Aorta (tissue), 5 donors: ENCODE measurements around the gene GAREM1. TPM values are rescaled to one million over a fixed set of nuclear protein-coding genes. Genes with fewer than 3 reads are reported as not detected.
A peak's percentile ranks its signal among the peaks of the same experiment; 100 is the strongest.
"Not testable (repeated sequence)": the region's sequence is repeated elsewhere in the genome, so short reads cannot be mapped to it uniquely, and the experiment has no call there.

Experiments
- ATAC-seq: fragments of 200-7000 bp; cut with Tn5 transposase; one replicate; pipeline ENCODE4 v1.9.1; 2022; ENCODE audit warnings: moderate library complexity; ENCODE audit not compliant: low FRiP score
- DNase-seq, 2 donors: peaks; one replicate each; pipeline ENCODE4 v3.0.0-alpha.2; 2020
- H3K27ac ChIP-seq, 2 donors: one replicate each; pipeline ENCODE4 v1.5.1; 2013; ENCODE audit warnings: low read length in 2 of 2, mild to moderate bottlenecking in 2 of 2, moderate library complexity in 2 of 2, control low read depth in 1 of 2, inconsistent platforms in 1 of 2, low read depth in 1 of 2
- H3K27me3 ChIP-seq, 2 donors: one replicate each; pipeline ENCODE4 v1.6.1; 2013; ENCODE audit warnings: control low read depth in 1 of 2, low read length in 1 of 2, mild to moderate bottlenecking in 1 of 2, moderate library complexity in 1 of 2; ENCODE audit not compliant: insufficient read depth in 2 of 2, control insufficient read depth in 1 of 2
- H3K36me3 ChIP-seq, 2 donors: one replicate each; pipeline ENCODE4 v1.6.1; 2013; ENCODE audit warnings: control low read depth in 1 of 2, low read length in 1 of 2, mild to moderate bottlenecking in 1 of 2; ENCODE audit not compliant: insufficient read depth in 2 of 2, control insufficient read depth in 1 of 2
- H3K4me1 ChIP-seq, 2 donors: one replicate each; pipeline ENCODE4 v1.6.1; 2013; ENCODE audit warnings: low read length in 2 of 2, control low read depth in 1 of 2, mild to moderate bottlenecking in 1 of 2, moderate library complexity in 1 of 2; ENCODE audit not compliant: insufficient read depth in 2 of 2, control insufficient read depth in 1 of 2
- H3K4me3 ChIP-seq, 2 donors: one replicate each; pipeline ENCODE4 v1.5.1; 2013; ENCODE audit warnings: low read length in 2 of 2, control low read depth in 1 of 2, mild to moderate bottlenecking in 1 of 2
- H3K9me3 ChIP-seq: one replicate; pipeline ENCODE4 v1.6.1; 2013; ENCODE audit warnings: mild to moderate bottlenecking, low read length; ENCODE audit not compliant: control insufficient read depth
- WGBS, 2 donors: extraction: QIAGEN DNeasy Blood & Tissue Kit; methylation state at CpG; one replicate each; pipeline ENCODE4 v1.1.7; 2013; 5-methylcytosine and 5-hydroxymethylcytosine counted together
- intact Hi-C, 2 donors: fragments of 100-400 bp; cut with DNase I; formaldehyde crosslinking; loops; one replicate each; pipeline versions ENCODE4 v1.14.2 to v1.15.0; 2022
- long read RNA-seq, 2 donors: library from polyadenylated mRNA; unstranded; transcript quantifications; one replicate each; pipeline ENCODE4 v2.0.0, GENCODE V29; 2020 to 2021
- polyA plus RNA-seq, 2 donors: library from polyadenylated mRNA; stranded (reverse); fragments of 200-250 nt; gene quantifications; one replicate each; pipeline ENCODE4 v1.2.3, GENCODE V29; 2013
- total RNA-seq, 2 donors: library from RNA; stranded (reverse); fragmentation: NEBNext Ultra II Directional; extraction: Animal tissue kit (Norgen Biotek cat#: 25700); gene quantifications; one replicate each; pipeline ENCODE4 v1.2.1, GENCODE V29; 2021
- donor health status: healthy with polysubstance abuse.
- donor health status: Bipolar disorder and iron deficiency.
- donor health status: DM: no; HTN: no; CAD: no.
- donor health status: DM: no; HTN: no; CAD: no.
- donor health status: DM: yes; HTN: yes; CAD: no.

GAREM1 gene
- total RNA-seq: 10 to 100 TPM; 10.7 to 24.0 TPM
- 1 to 10 TPM; 2.4 to 3.3 TPM for polyA plus RNA-seq
- long read RNA-seq, donor 1, partial matches to known transcripts: 25 of 59 reads
- long read RNA-seq, donor 1, other reads (novel, unspliced or antisense): 34 of 59 reads
- long read RNA-seq, donor 2, full-length matches to known transcripts: 2 of 12 reads
- long read RNA-seq, donor 2, partial matches to known transcripts: 0 of 12 reads
- long read RNA-seq, donor 2, other reads (novel, unspliced or antisense): 10 of 12 reads

GRCh38 chr18:32470714-32471633 is at the start of gene GAREM1:
Gene GAREM1, minus strand, starts transcription at chr18:32470882. Its CDS starts 454 bp downstream, at chr18:32470428.
- no peaks in the 10 kb centered on the region for H3K36me3 ChIP-seq
- H3K4me3 ChIP-seq: peak within 1 kb of the TSS; percentile 93 to 100
- peaks cover 0 to 7% of the 10 kb centered on the region in 2 donors for H3K4me1 ChIP-seq
- WGBS, 2 donors: 1% methylated on average over 52 to 82 of the region's 82 CpGs
- peak; percentile 96 for ATAC-seq
- no peaks in the 10 kb centered on the region for H3K9me3 ChIP-seq
- peak within 1 kb of the TSS; percentile 87 to 88 for H3K27ac ChIP-seq
- peak; percentile 97 for DNase-seq
- intact Hi-C loops: loop anchor here (1.0 to 10.0 kb wide), 7 partner anchors 76 to 379 kb away; partner anchors contain the start of gene RNF138 (in 2 of the 2)
- no peaks in the 10 kb centered on the region for H3K27me3 ChIP-seq

GRCh38 chr18:32511147-32511546 is 40.5 kb upstream of the GAREM1 start:
- Histone ChIP-seq H3K4me1 (no peaks in the 10 kb centered on the region), H3K27ac (no peak overlapping the region), H3K4me3 (no peak overlapping the region), H3K36me3 (no peaks in the 10 kb centered on the region), H3K9me3 (no peaks in the 10 kb centered on the region), H3K27me3 (no peaks in the 10 kb centered on the region)
- intact Hi-C loops: no loop called here
- ATAC-seq (no peak), DNase-seq (no peak)
- 86 to 93% methylated on average over 7 of the region's 7 CpGs for WGBS, 2 donors

- Histone ChIP-seq H3K4me1 (no peaks in the 10 kb centered on the region), H3K27ac (no peak overlapping the region), H3K36me3 (no peaks in the 10 kb centered on the region), H3K9me3 (no peaks in the 10 kb centered on the region), H3K27me3 (no peaks in the 10 kb centered on the region), H3K4me3 (no peak overlapping the region)
- no peak for ATAC-seq
- intact Hi-C loops: no loop called here
- no peak for DNase-seq
- 82 to 86% methylated on average over 3 of the region's 3 CpGs for WGBS, 2 donors
These were observed 38.4 kb upstream of the GAREM1 start for GRCh38 chr18:32509111-32509510.

- intact Hi-C loops: no loop called here
- H3K36me3 ChIP-seq: no peaks in the 10 kb centered on the region
- DNase-seq (no peak), ATAC-seq (no peak)
- no peaks in the 10 kb centered on the region for H3K9me3 ChIP-seq
- WGBS, 2 donors: 61 to 62% methylated on average over 1 of the region's 1 CpG
- no peaks in the 10 kb centered on the region for H3K27me3 ChIP-seq
- H3K4me1 ChIP-seq: no peaks in the 10 kb centered on the region
- H3K27ac ChIP-seq: no peak overlapping the region
- H3K4me3 ChIP-seq: no peak overlapping the region
These were observed 36.4 kb upstream of the GAREM1 start for GRCh38 chr18:32507093-32507492.

- Histone ChIP-seq H3K36me3 (no peaks in the 10 kb centered on the region), H3K27me3 (no peaks in the 10 kb centered on the region), H3K4me3 (no peak overlapping the region), H3K4me1 (no peaks in the 10 kb centered on the region), H3K9me3 (peaks cover 4% of the 10 kb centered on the region), H3K27ac (no peak overlapping the region)
- WGBS, 2 donors: 88 to 89% methylated on average over 4 of the region's 4 CpGs
- no peak for ATAC-seq
- intact Hi-C loops: no loop called here
- no peak for DNase-seq
These were observed 31.3 kb upstream of the GAREM1 start for GRCh38 chr18:32502014-32502413.

GRCh38 chr18:32501242-32501641 is 30.6 kb upstream of the GAREM1 start:
- H3K27ac ChIP-seq, ATAC-seq, H3K27me3 ChIP-seq, H3K36me3 ChIP-seq, H3K4me1 ChIP-seq, H3K9me3 ChIP-seq, DNase-seq, intact Hi-C loops, H3K4me3 ChIP-seq: not testable (repeated sequence)
- WGBS, 2 donors: 71 to 87% methylated on average over 2 of the region's 2 CpGs

- Histone ChIP-seq H3K27ac (no peak overlapping the region), H3K36me3 (no peaks in the 10 kb centered on the region), H3K9me3 (no peaks in the 10 kb centered on the region), H3K4me3 (no peak overlapping the region), H3K4me1 (no peaks in the 10 kb centered on the region), H3K27me3 (no peaks in the 10 kb centered on the region)
- DNase-seq: no peak
- no peak for ATAC-seq
- WGBS, 2 donors: 92 to 93% methylated on average over 3 of the region's 3 CpGs
- intact Hi-C loops: loop anchor here in 1 of 2 donors (5.0 kb wide), 1 partner anchor 59 kb away; no protein-coding TSS in a partner anchor
These were observed 12.3 kb upstream of the GAREM1 start for GRCh38 chr18:32483002-32483401.

GRCh38 chr18:32482117-32482516 is 11.4 kb upstream of the GAREM1 start:
- 83 to 91% methylated on average over 2 of the region's 2 CpGs for WGBS, 2 donors
- Histone ChIP-seq H3K27ac (no peak overlapping the region), H3K4me1 (no peaks in the 10 kb centered on the region), H3K27me3 (no peaks in the 10 kb centered on the region), H3K4me3 (no peak overlapping the region), H3K9me3 (no peaks in the 10 kb centered on the region), H3K36me3 (no peaks in the 10 kb centered on the region)
- no peak for DNase-seq
- no peak for ATAC-seq
- intact Hi-C loops: loop anchor here in 1 of 2 donors (5.0 kb wide), 1 partner anchor 60 kb away; no protein-coding TSS in a partner anchor
